ENCODE results near the gene BFSP2. TPM values are rescaled to one million over a fixed set of nuclear protein-coding genes. Genes with fewer than 3 reads are reported as not detected.

BFSP2 gene
- not detected for total RNA-seq
- long read RNA-seq, donor 1: 0 reads
- long read RNA-seq, donor 2: 0 reads

GRCh38 chr3:133400006-133400515 is at the start of gene BFSP2:
BFSP2 (plus strand) TSS chr3:133400056; CDS start chr3:133400084, 28 bp downstream.
- H3K4me1 ChIP-seq (ENCODE audit: low read depth): no peaks in the 10 kb centered on the region
- intact Hi-C loops (cut with DNase I, micrococcal nuclease): loop anchor here in 1 of 2 donors (5.0 kb wide), 1 partner anchor 143 kb away; no protein-coding TSS in a partner anchor
- no peaks in the 10 kb centered on the region for H3K36me3 ChIP-seq (ENCODE audit: low read depth)
- H3K4me3 ChIP-seq: no peak within 1 kb of the TSS
- ATAC-seq (no peak), DNase-seq (no peak)
- no peaks in the 10 kb centered on the region for H3K9me3 ChIP-seq
- TF ChIP-seq, protein P1, sequence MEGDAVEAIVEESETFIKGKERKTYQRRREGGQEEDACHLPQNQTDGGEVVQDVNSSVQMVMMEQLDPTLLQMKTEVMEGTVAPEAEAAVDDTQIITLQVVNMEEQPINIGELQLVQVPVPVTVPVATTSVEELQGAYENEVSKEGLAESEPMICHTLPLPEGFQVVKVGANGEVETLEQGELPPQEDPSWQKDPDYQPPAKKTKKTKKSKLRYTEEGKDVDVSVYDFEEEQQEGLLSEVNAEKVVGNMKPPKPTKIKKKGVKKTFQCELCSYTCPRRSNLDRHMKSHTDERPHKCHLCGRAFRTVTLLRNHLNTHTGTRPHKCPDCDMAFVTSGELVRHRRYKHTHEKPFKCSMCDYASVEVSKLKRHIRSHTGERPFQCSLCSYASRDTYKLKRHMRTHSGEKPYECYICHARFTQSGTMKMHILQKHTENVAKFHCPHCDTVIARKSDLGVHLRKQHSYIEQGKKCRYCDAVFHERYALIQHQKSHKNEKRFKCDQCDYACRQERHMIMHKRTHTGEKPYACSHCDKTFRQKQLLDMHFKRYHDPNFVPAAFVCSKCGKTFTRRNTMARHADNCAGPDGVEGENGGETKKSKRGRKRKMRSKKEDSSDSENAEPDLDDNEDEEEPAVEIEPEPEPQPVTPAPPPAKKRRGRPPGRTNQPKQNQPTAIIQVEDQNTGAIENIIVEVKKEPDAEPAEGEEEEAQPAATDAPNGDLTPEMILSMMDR (IDR thresholded peaks at IDR 0.05): no peak

- Histone ChIP-seq H3K36me3 (ENCODE audit: low read depth) (no peaks in the 10 kb centered on the region), H3K4me3 (no peak overlapping the region), H3K9me3 (no peaks in the 10 kb centered on the region), H3K4me1 (ENCODE audit: low read depth) (no peaks in the 10 kb centered on the region)
- TF ChIP-seq, protein P1 (IDR thresholded peaks at IDR 0.05): no peak
- intact Hi-C loops (cut with DNase I, micrococcal nuclease): no loop called here
- no peak for ATAC-seq
- DNase-seq: no peak
These were observed 45.1 kb upstream of the BFSP2 start for GRCh38 chr3:133354721-133355120.

DNA sequence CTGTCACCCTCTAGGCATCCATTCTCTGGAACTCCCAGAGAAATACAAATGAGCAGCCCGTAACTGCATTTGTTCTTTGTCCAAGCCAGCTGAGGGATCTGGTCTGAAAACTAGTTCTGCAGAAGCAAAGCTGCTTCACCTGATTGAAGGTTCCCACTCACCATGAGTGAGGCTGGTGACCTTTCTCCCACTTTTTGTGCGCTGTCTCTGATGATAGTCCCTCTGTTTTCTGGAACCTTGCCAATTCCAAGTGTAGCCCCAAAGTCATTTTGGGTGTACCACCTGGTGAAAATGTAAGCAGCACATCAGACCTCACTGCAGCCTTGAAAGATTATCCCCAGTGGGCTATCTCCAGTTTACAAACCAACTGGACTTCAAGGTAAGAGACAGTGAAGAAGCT is 39.4 kb upstream of the BFSP2 start:
- DNase-seq: no peak
- Histone ChIP-seq H3K4me3 (no peak overlapping the region), H3K9me3 (no peaks in the 10 kb centered on the region), H3K36me3 (ENCODE audit: low read depth) (no peaks in the 10 kb centered on the region), H3K4me1 (ENCODE audit: low read depth) (no peaks in the 10 kb centered on the region)
- no peak for ATAC-seq
- intact Hi-C loops (cut with DNase I, micrococcal nuclease): no loop called here
- TF ChIP-seq, protein P1 (IDR thresholded peaks at IDR 0.05): no peak

- no peak for ATAC-seq
- TF ChIP-seq, protein P1 (IDR thresholded peaks at IDR 0.05): no peak
- no peak overlapping the region for H3K4me3 ChIP-seq
- no peaks in the 10 kb centered on the region for H3K4me1 ChIP-seq (ENCODE audit: low read depth)
- intact Hi-C loops (cut with DNase I, micrococcal nuclease): no loop called here
- no peaks in the 10 kb centered on the region for H3K36me3 ChIP-seq (ENCODE audit: low read depth)
- H3K9me3 ChIP-seq: no peaks in the 10 kb centered on the region
- no peak for DNase-seq
These were observed 38.8 kb upstream of the BFSP2 start for GRCh38 chr3:133361011-133361410.

DNA sequence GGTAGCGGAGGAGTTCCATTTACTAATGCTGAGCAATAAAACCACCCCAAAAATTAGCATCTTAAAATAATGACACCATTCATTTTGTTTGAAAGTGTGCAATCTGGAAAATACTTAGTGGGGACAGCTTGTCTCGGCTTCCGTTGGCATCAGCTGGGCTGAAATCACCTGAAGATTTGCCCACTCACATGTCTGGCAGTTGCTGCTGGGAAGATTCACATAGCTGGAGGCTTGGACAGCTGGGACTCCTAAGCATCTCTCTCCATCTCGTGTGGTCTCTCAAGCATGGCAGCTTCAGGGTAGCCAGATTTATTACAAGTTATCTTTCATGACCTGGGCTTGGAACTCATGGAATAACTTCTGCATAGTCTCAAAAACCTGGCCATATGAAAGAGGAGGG is 38.4 kb upstream of the BFSP2 start:
- Histone ChIP-seq H3K36me3 (ENCODE audit: low read depth) (no peaks in the 10 kb centered on the region), H3K4me1 (ENCODE audit: low read depth) (no peaks in the 10 kb centered on the region), H3K4me3 (no peak overlapping the region), H3K9me3 (no peaks in the 10 kb centered on the region)
- intact Hi-C loops (cut with DNase I, micrococcal nuclease): no loop called here
- no peak for ATAC-seq
- DNase-seq: no peak
- TF ChIP-seq, protein P1 (IDR thresholded peaks at IDR 0.05): no peak

GRCh38 chr3:133362539-133362938 is 37.3 kb upstream of the BFSP2 start:
- ATAC-seq (no peak), DNase-seq (no peak)
- Histone ChIP-seq H3K4me1 (ENCODE audit: low read depth) (no peaks in the 10 kb centered on the region), H3K4me3 (no peak overlapping the region), H3K9me3 (no peaks in the 10 kb centered on the region), H3K36me3 (ENCODE audit: low read depth) (no peaks in the 10 kb centered on the region)
- intact Hi-C loops (cut with DNase I, micrococcal nuclease): no loop called here
- TF ChIP-seq, protein P1 (IDR thresholded peaks at IDR 0.05): no peak

Data from mucosa of descending colon (tissue), 3 donors.